Measurements from ENCODE around the gene GCFC2. TPM values are rescaled to one million over a fixed set of nuclear protein-coding genes. Genes with fewer than 3 reads are reported as not detected.

GCFC2 gene
- total RNA-seq, 1 donor from 2014 or later: 37.5 TPM

GRCh38 chr2:75612862-75613243 is 97.9 kb downstream of the GCFC2 start:
- H3K9me3 Mint-ChIP-seq: no peaks in the 10 kb centered on the region
- intact Hi-C loops (cut with micrococcal nuclease): no loop called here
- H3K4me3 Mint-ChIP-seq: no peak overlapping the region
- no peak for DNase-seq (ENCODE audit: low spot score)
- H3K4me1 Mint-ChIP-seq (ENCODE audit: low read depth): no peaks in the 10 kb centered on the region
- peaks cover 6% of the 10 kb centered on the region for H3K27me3 Mint-ChIP-seq (ENCODE audit: insufficient read depth)
- no peak overlapping the region for H3K27ac Mint-ChIP-seq
- no peaks in the 10 kb centered on the region for H3K36me3 Mint-ChIP-seq (ENCODE audit: low read depth)

Other genes starting within 250 kb of the GCFC2 start
- gene EVA1A, start 150.0 kb downstream of the GCFC2 start, total RNA-seq: not detected in 2 replicates
- 74.5 and 75.0 TPM in 2 replicates for gene MRPL19, start 64.1 kb downstream of the GCFC2 start, total RNA-seq